ENCODE results near the gene SCG5.

GRCh38 chr15:32683906-32684584, 42.5 kb downstream of the SCG5 start:
- TF ChIP-seq, protein P1, sequence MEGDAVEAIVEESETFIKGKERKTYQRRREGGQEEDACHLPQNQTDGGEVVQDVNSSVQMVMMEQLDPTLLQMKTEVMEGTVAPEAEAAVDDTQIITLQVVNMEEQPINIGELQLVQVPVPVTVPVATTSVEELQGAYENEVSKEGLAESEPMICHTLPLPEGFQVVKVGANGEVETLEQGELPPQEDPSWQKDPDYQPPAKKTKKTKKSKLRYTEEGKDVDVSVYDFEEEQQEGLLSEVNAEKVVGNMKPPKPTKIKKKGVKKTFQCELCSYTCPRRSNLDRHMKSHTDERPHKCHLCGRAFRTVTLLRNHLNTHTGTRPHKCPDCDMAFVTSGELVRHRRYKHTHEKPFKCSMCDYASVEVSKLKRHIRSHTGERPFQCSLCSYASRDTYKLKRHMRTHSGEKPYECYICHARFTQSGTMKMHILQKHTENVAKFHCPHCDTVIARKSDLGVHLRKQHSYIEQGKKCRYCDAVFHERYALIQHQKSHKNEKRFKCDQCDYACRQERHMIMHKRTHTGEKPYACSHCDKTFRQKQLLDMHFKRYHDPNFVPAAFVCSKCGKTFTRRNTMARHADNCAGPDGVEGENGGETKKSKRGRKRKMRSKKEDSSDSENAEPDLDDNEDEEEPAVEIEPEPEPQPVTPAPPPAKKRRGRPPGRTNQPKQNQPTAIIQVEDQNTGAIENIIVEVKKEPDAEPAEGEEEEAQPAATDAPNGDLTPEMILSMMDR (IDR thresholded peaks at IDR 0.05) = no peak
- TF ChIP-seq POLR2A (IDR thresholded peaks at IDR 0.05) = no peak

Data from thyroid gland (tissue), 4 donors.